Activated CD4-positive, alpha-beta T cell treated with anti-CD3 and anti-CD28 coated beads, Interleukin-2, amount 10 ng/mL, durations not matched to agents 24 days and 14 days (primary cell): Measurements from ENCODE around the gene FAM184A. TPM values are rescaled to one million over a fixed set of nuclear protein-coding genes. Genes with fewer than 3 reads are reported as not detected.

Source experiments
- DNase-seq: peaks from one replicate; pipeline ENCODE4 v3.0.0; 2022
- H3K27ac Mint-ChIP-seq: one replicate; pipeline ENCODE4 v1.8.0; 2022; ENCODE audit warnings: mild to moderate bottlenecking, mixed read lengths
- H3K27me3 Mint-ChIP-seq: one replicate; pipeline ENCODE4 v1.8.0; 2022; ENCODE audit warnings: mixed read lengths
- H3K36me3 Mint-ChIP-seq: one replicate; pipeline ENCODE4 v1.8.0; 2022; ENCODE audit warnings: low read depth, mild to moderate bottlenecking, mixed read lengths
- H3K4me1 Mint-ChIP-seq: one replicate; pipeline ENCODE4 v1.8.0; 2021; ENCODE audit warnings: mixed read lengths
- H3K4me3 Mint-ChIP-seq: one replicate; pipeline ENCODE4 v1.8.0; 2022; ENCODE audit warnings: mild to moderate bottlenecking, moderate library complexity, mixed read lengths
- H3K9me3 Mint-ChIP-seq: one replicate; pipeline ENCODE4 v1.8.0; 2021; ENCODE audit warnings: mixed read lengths
- intact Hi-C: fragments of 100-400 bp; cut with micrococcal nuclease; formaldehyde crosslinking; loops from one replicate; pipeline ENCODE4 v1.15.1; 2023
- total RNA-seq: library from RNA; stranded (reverse); gene quantifications from 2 replicates; pipeline ENCODE4 v1.2.3, GENCODE V29; 2022

The FAM184A gene
- total RNA-seq, 1 donor from 2014 or later: 7.5 TPM

DNA sequence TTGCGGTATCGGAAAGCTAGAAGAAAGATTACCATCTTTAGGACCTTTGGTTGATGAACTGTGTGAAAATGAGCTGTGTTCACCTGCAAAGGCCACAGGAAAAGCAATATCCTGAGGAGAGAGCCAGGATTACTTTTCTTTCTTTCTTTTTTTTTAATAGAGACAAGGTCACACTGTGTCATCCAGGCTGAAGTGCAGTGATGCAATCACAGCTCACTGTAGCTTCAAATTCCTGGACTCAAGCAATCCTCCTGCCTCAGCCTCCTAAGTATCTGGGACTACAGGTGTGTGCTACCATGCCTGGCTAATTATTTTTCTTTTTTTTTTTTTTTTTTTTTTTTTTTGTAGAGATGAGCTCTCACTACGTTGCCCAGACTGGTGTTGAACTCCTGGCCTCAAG lies 17.2 kb downstream of the FAM184A start:
- intact Hi-C loops: no loop called here
- peaks cover 2% of the 10 kb centered on the region for H3K36me3 Mint-ChIP-seq
- DNase-seq: no peak
- H3K27ac Mint-ChIP-seq: no peak overlapping the region
- no peak overlapping the region for H3K4me3 Mint-ChIP-seq
- no peaks in the 10 kb centered on the region for H3K27me3 Mint-ChIP-seq
- peaks cover 3% of the 10 kb centered on the region for H3K4me1 Mint-ChIP-seq
- H3K9me3 Mint-ChIP-seq: no peaks in the 10 kb centered on the region

DNA sequence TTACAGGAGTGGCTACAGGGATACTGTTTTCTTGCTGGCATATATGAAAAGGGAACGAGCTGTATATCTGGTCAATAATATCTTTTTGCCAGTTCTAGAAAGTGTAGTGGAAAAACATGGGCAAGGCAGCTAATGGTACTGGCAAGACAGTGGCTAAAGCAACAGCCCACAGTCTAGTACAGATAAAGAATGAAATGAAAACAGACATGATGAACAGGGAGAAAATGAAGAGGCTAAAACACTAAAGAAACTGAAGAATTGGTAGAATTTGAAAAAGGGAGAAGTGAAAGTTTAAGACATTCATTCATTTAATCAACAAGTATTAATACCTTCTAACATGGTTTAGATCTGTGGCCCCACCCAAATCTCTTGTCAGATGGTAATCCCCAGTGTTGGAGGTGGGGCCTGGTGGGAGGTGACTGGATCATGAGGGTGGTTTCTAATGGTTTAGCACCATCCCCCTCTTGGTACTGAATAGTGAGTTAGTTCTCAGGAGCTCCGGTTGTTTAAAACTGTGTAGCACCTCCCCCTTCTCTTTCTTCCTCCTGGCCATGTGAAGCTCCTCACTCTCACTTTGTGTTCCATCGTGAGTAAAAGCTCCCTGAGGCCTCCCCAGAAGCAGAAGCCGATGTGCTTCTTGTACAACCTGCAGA lies 18.1 kb downstream of the FAM184A start:
- H3K4me1 Mint-ChIP-seq: peaks cover 3% of the 10 kb centered on the region
- H3K27ac Mint-ChIP-seq: no peak overlapping the region
- intact Hi-C loops: no loop called here
- H3K9me3 Mint-ChIP-seq: no peaks in the 10 kb centered on the region
- DNase-seq: no peak
- no peak overlapping the region for H3K4me3 Mint-ChIP-seq
- H3K36me3 Mint-ChIP-seq: peaks cover 2% of the 10 kb centered on the region
- no peaks in the 10 kb centered on the region for H3K27me3 Mint-ChIP-seq

DNA sequence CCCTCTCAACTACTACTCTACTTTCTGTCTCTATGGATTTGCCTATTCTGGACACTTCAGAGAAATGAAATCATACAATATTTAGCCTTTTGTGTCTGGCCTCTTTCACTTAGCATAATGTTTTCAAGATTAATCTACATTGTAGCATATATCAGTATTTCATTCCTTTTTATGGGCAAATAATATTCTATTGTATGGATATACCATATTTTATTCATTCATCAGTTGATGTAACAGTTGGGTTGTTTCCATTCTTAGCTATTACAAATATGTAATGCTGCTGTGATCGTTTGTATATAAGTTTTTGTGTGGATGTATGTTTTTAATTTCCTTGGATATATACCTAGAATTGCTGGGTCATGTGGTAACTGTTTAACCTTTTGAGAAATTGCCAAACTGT lies 23.4 kb downstream of the FAM184A start:
- Mint-ChIP-seq H3K36me3 (peaks cover 2% of the 10 kb centered on the region), H3K4me1 (peaks cover 14% of the 10 kb centered on the region), H3K27me3 (no peaks in the 10 kb centered on the region), H3K9me3 (no peaks in the 10 kb centered on the region), H3K27ac (no peak overlapping the region), H3K4me3 (no peak overlapping the region)
- intact Hi-C loops: no loop called here
- no peak for DNase-seq

DNA sequence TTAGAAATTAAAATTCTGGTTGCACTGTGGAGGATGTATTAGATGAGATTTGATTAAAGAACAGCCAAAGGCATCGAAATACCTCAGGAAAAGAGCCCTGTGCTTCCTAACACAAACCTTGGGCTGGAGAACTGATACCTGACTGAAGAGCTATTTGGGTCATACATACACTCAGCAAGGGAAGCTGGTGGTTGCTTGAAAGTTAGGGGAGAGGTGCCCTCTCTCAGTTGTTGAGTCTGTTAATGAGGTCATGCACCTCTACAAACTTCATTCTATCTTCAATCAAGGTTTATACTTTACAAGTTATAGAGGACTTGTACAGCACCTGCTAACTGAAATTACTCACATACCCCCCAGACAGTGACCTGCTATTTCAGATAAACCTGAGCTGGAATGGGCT lies 25.5 kb downstream of the FAM184A start:
- peak overlapping the region; percentile 27 for H3K27ac Mint-ChIP-seq
- H3K4me1 Mint-ChIP-seq: peaks cover 18% of the 10 kb centered on the region
- intact Hi-C loops: loop anchor here (1.0 kb wide), 2 partner anchors 10 to 23 kb away; no protein-coding TSS in a partner anchor
- no peak for DNase-seq
- no peaks in the 10 kb centered on the region for H3K9me3 Mint-ChIP-seq
- no peaks in the 10 kb centered on the region for H3K27me3 Mint-ChIP-seq
- H3K4me3 Mint-ChIP-seq: peak overlapping the region; percentile 13
- peaks cover 2% of the 10 kb centered on the region for H3K36me3 Mint-ChIP-seq

DNA sequence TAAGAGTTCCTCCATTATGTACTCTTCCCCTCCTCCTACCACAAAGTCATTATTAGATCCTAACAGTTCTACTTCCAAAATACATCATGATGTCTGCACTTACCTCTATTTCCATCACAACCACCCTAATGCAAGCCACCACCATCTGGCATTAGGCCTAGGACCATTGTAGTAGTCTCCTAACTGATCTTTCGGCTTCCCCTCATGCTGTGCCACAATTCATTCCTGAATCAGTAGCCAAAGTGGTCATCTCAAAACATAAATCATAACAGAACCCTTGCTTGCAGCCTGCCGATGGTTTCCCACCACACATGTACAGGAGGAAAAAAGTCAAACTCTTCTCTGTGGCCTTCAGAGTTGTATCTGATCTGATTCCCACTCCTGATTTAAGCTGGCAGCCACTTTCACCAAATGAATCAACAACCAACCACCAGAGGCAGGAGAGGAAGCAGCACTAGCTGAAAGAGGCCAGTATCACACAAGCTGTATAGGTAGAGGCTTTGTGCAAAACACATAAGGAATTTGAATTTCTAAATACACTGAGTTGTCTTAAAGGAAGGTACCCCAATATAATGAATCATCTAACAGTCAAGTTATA lies 26.1 kb downstream of the FAM184A start:
- Mint-ChIP-seq H3K36me3 (peaks cover 2% of the 10 kb centered on the region), H3K27me3 (no peaks in the 10 kb centered on the region), H3K4me3 (no peak overlapping the region), H3K27ac (peak overlapping the region; percentile 5), H3K4me1 (peaks cover 18% of the 10 kb centered on the region), H3K9me3 (no peaks in the 10 kb centered on the region)
- peak; percentile 70 for DNase-seq
- intact Hi-C loops: loop anchor here (1.0 kb wide), 2 partner anchors 9 to 24 kb away; no protein-coding TSS in a partner anchor

DNA sequence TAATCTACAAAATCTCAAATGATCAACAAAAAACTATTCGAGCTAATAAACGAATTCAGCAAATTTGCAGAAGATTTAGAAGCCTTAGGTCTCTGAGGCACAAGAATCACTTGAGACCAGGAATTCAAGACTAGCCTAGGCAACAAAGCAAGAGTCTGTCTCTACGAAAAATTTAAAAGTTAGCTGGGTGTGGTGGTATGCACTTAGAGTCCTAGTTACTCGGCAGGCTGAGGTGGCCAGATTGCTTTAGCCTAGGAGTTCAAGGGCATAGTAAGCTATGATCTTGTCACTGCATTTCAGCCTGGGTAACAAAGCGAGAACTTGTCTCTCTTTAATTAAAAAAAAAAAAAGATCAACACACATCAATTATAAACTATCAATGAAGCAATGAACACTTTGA lies 34.2 kb downstream of the FAM184A start:
- H3K9me3 Mint-ChIP-seq: peaks cover 6% of the 10 kb centered on the region

DNA sequence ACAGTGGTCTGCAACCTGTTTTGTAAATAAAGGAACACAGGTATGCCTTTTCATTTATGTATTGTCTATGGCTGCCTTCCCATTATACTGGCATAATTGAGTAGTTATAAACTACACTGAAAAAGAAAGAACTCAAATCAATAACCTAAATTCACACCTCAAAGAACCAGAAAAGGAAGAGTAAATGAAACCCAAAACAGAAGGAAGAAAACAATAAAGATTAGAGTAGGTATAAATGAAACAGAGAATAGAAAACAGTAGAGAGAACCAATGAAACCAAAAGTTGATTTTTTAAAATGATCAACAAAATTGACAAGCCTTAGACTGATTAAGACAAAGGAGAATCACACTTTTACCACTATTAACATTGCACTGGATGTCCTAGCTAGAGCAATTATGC lies 34.7 kb downstream of the FAM184A start:
- intact Hi-C loops: loop anchor here (1.0 kb wide), 2 partner anchors 9 to 34 kb away; no protein-coding TSS in a partner anchor
- no peak for DNase-seq
- Mint-ChIP-seq H3K9me3 (peaks cover 6% of the 10 kb centered on the region), H3K36me3 (no peaks in the 10 kb centered on the region), H3K4me3 (no peak overlapping the region), H3K27me3 (no peaks in the 10 kb centered on the region), H3K27ac (peak overlapping the region; percentile 1), H3K4me1 (peaks cover 10% of the 10 kb centered on the region)

More for the DNA sequence above, 34.2 kb downstream of the FAM184A start:
- Mint-ChIP-seq H3K27ac (no peak overlapping the region), H3K27me3 (no peaks in the 10 kb centered on the region), H3K4me1 (peaks cover 10% of the 10 kb centered on the region), H3K36me3 (no peaks in the 10 kb centered on the region), H3K4me3 (no peak overlapping the region)
- intact Hi-C loops: no loop called here
- peak; percentile 10 for DNase-seq

DNA sequence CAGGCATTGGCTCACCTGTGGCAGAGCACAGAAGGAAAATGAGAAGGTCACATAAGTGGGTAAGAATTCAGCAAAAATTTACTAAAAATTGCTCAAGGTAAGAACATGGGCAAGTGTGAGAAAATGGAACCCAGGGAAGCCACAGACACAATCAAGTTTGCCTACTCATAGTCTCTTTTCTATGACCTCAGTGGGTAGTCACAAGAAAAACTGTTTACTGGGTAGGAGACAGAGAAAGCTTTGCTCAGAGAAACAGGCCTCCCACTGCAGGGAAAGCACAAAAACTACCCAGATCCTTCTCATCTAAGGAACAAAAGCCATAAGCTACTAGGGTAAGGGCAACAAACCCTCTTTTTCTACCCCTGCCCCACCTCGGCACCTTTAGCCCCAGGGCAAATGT lies 35.2 kb downstream of the FAM184A start:
- peak; percentile 55 for DNase-seq
- peaks cover 6% of the 10 kb centered on the region for H3K9me3 Mint-ChIP-seq
- peak overlapping the region; percentile 80 for H3K27ac Mint-ChIP-seq
- peaks cover 10% of the 10 kb centered on the region for H3K4me1 Mint-ChIP-seq
- H3K27me3 Mint-ChIP-seq: no peaks in the 10 kb centered on the region
- intact Hi-C loops: loop anchor here (1.0 kb wide), 2 partner anchors 9 to 34 kb away; no protein-coding TSS in a partner anchor
- H3K36me3 Mint-ChIP-seq: no peaks in the 10 kb centered on the region
- H3K4me3 Mint-ChIP-seq: no peak overlapping the region

DNA sequence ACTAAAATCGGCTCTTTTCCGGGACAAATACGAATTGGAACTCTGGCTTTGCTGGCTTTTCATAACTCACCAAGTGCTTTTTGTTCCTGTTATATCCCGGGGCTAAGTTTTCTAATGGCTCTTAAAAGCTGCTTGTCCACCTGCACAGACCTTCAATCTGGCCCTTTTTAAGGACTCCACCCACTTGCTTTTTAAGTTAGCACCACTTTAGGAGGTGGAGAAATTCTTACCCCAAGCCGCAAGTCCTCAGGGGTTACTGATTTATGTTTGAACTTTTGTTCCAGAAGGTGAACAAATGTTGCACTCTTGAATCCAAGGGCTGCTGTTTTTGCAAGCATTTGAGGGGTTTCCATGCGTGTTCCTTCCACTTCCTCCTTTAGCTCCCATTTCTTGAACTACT lies 37.8 kb downstream of the FAM184A start:
- Mint-ChIP-seq H3K27me3 (no peaks in the 10 kb centered on the region), H3K4me3 (no peak overlapping the region), H3K9me3 (no peaks in the 10 kb centered on the region), H3K27ac (no peak overlapping the region), H3K4me1 (peaks cover 10% of the 10 kb centered on the region), H3K36me3 (no peaks in the 10 kb centered on the region)
- no peak for DNase-seq
- intact Hi-C loops: no loop called here

DNA sequence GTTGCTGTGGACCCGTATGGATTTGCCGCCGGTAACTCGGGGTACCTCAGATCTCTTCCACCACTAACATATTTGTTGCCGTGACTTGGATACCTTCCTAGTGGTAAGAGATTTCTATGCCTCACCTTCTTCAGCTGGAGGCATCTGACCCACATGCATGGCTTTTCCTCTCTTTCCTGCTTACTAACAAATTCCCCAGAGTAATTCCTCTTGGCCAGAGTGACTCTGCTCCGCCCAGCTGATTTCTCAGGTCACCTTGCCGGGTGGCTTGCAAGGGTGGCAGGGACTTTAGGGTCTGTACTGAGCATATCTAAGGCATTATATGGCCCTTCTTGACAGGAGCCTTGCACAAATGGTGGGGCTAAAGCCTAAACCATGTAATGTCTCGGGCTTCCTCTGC lies 38.2 kb downstream of the FAM184A start:
- H3K36me3 Mint-ChIP-seq: no peaks in the 10 kb centered on the region
- no peaks in the 10 kb centered on the region for H3K27me3 Mint-ChIP-seq
- no peak overlapping the region for H3K4me3 Mint-ChIP-seq
- no peaks in the 10 kb centered on the region for H3K9me3 Mint-ChIP-seq
- H3K4me1 Mint-ChIP-seq: peaks cover 10% of the 10 kb centered on the region
- DNase-seq: peak; percentile 40
- intact Hi-C loops: no loop called here
- H3K27ac Mint-ChIP-seq: no peak overlapping the region

DNA sequence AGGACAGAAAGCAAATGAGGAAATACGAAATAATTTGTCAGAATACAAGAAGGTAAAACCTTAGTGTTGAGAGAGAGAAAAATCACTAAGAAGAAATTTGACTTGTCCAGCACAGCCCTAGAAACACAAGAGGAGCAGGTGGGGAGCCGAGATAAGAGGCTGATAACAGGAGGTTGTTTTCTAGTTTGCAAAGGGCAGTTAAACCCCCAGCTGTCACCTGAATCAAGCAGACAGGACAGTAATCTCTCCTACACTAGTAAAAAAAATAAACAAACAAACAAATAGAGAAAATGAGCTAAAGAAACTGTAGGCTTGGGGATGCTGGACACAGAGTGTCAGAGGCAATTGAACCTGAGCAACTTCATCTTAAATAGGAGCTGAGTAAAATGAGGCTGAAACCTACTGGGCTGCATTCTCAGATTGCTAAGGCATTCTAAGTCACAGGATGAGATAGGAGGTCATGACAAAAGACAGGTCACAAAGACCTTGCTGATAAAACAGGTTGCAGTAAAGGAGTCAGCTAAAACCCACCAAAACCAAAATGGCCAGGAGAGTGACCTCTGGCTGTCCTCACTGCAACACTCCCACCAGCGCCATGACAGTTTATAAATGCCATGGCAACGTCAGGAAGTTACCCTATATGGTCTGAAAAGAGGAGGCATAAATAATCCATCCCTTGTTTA lies 40.4 kb downstream of the FAM184A start:
- H3K4me3 Mint-ChIP-seq: no peak overlapping the region
- no peaks in the 10 kb centered on the region for H3K27me3 Mint-ChIP-seq
- DNase-seq: peak; percentile 32
- no peaks in the 10 kb centered on the region for H3K36me3 Mint-ChIP-seq
- peaks cover 2% of the 10 kb centered on the region for H3K4me1 Mint-ChIP-seq
- intact Hi-C loops: no loop called here
- H3K27ac Mint-ChIP-seq: no peak overlapping the region
- H3K9me3 Mint-ChIP-seq: no peaks in the 10 kb centered on the region

DNA sequence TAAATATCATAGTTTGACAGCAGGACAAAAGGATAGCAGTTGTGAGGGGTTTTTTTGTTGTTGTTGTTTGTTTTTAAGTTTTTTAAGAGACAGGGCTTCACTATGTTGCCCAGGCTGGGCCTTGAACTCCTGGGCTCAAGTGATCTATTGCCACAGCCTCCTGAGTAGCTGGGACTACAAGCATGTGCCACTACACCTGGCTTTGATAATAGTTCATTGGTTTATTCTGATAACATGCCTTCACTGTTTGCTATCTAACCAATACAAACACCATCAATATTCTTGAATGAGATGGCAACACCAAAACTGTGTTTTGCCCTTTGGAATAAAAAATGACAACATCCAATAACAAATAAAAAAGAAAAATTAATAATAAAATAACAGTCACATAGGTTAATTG lies 41.2 kb downstream of the FAM184A start:
- intact Hi-C loops: no loop called here
- Mint-ChIP-seq H3K4me1 (no peaks in the 10 kb centered on the region), H3K36me3 (no peaks in the 10 kb centered on the region), H3K27ac (no peak overlapping the region), H3K4me3 (no peak overlapping the region), H3K9me3 (no peaks in the 10 kb centered on the region), H3K27me3 (no peaks in the 10 kb centered on the region)
- peak; percentile 9 for DNase-seq

DNA sequence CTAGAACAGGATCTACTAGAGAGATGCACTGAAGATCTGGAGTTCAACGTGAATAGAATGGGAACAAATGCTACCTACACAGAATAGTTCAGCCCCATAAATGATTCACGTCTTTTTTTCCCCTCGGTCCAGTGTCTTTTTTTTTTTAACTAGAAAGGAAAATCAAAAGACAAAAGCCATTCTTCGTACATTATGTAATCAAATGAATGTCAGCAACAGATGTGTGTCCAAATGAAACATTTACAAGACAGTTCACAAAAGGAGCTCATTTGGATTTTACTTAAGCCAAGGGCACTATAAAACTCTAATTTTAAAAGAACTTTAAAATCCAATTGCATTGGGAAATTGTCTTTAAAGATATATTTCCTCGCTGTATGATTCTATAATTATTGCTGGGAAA lies 42.4 kb downstream of the FAM184A start:
- Mint-ChIP-seq H3K4me1 (no peaks in the 10 kb centered on the region), H3K27ac (no peak overlapping the region), H3K9me3 (no peaks in the 10 kb centered on the region), H3K36me3 (no peaks in the 10 kb centered on the region), H3K27me3 (no peaks in the 10 kb centered on the region), H3K4me3 (no peak overlapping the region)
- intact Hi-C loops: no loop called here
- DNase-seq: no peak

DNA sequence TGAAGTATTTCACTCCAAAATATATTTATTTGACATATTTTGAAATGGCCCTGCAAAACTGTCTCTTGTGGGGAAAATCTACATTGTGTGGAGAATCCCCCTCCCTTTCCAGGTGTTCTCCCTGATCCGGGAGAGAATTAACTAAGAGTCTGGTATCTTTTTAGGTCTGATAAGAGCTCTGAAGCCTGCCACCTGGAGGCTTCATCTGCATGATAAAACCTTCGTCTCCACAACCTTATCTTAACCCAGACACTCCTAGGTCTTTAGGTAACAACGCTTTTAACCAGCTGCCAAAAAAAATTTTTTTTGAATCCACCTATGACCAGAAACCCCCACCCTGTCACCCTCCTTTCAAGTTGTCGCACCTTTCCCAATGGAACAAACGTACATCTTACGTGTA lies 43.0 kb downstream of the FAM184A start:
- no peaks in the 10 kb centered on the region for H3K36me3 Mint-ChIP-seq
- no peaks in the 10 kb centered on the region for H3K9me3 Mint-ChIP-seq
- intact Hi-C loops: no loop called here
- no peak for DNase-seq
- H3K27ac Mint-ChIP-seq: no peak overlapping the region
- H3K4me3 Mint-ChIP-seq: no peak overlapping the region
- H3K4me1 Mint-ChIP-seq: no peaks in the 10 kb centered on the region
- no peaks in the 10 kb centered on the region for H3K27me3 Mint-ChIP-seq
